ENCODE measurements around the gene FOXE3. TPM values are rescaled to one million over a fixed set of nuclear protein-coding genes. Genes with fewer than 3 reads are reported as not detected.

Gene FOXE3
- total RNA-seq, 1 experiment from 2014 or later, result 0.20 TPM

DNA sequence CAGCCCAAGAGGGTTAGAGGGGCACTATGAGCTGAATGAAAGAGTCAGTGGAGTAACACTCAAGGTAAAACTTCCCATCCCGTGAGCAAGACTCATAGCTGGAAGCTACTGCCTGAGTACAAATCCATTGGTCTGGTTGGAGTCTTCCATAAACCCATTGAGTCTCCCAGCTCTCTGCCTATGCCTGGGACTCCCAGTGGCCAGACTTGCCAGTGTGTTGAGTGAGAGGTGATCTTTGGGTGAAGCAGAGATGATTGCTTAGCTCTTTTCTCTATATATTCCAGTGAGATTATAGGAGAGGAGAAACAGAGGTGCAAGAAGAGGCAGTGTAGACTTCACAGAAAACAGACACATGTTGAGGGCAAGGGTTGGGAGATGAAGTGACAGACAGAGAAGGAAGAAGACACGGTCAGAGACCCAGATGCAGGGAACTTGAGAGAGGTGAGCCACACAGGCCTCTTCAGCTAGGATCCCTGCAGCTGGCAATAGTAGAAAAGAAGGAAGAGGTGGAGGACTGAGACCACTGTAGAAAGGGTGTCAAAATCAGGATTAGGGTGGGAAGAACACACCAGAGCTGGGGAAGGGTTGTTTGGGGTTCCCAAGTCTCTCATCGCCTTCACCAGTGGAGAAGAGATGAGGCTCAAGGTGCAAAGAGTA lies 25.5 kb downstream of the FOXE3 start:
- peaks cover 7% of the 10 kb centered on the region for H3K79me2 ChIP-seq (ENCODE audit: insufficient read depth, low read length)
- intact Hi-C loops (cut with micrococcal nuclease), result no loop called here
- ChIA-PET RAD21 (ENCODE audit: low non-redundant PET in 1 of 2, low total read pairs in 2 of 2, uncharacterized antibody in 2 of 2, unreplicated experiment in 2 of 2) (interaction anchor here in 1 of 2 experiments (0.7 kb wide), 1 partner anchor 135 kb away, joined by 4 read pairs; no protein-coding TSS in a partner anchor), POLR2A (no interaction called here), CTCF (interaction anchor here (1.1 kb wide), 1 partner anchor 9 kb away, joined by 3 read pairs; no protein-coding TSS in a partner anchor)
- H3K9ac ChIP-seq (ENCODE audit: low read length), result no peak overlapping the region
- H3K4me1 ChIP-seq (ENCODE audit: control insufficient read depth in 1 of 2, insufficient read depth in 2 of 2, low read length in 2 of 2), result no peaks in the 10 kb centered on the region
- no TSS peak for BruUV-seq (replicated peaks)
- H3K4me3 ChIP-seq (replicated peaks in 1 of 2; ENCODE audit: low read depth in 1 of 2, low read length in 2 of 2), result no peak overlapping the region
- TF ChIP-seq EZH2 (IDR thresholded peaks at IDR 0.05) (no peak), JUND (IDR thresholded peaks at IDR 0.05) (no peak), CBX3 (IDR thresholded peaks at IDR 0.05; ENCODE audit: low read depth) (no peak), FOSL1 (IDR thresholded peaks at IDR 0.05; ENCODE audit: low read depth) (no peak)
- no peak overlapping the region for H3K4me2 ChIP-seq (ENCODE audit: low read length)
- no peak overlapping the region for H2AFZ ChIP-seq (ENCODE audit: low read depth, low read length, poor library complexity, severe bottlenecking)
- H3K36me3 ChIP-seq (ENCODE audit: control insufficient read depth in 1 of 2, insufficient read depth in 2 of 2, low read length in 2 of 2), result no peaks in the 10 kb centered on the region
- no peak for DNase-seq (ENCODE audit: low read depth, low spot score)
- H3K9me2 ChIP-seq (ENCODE audit: insufficient read depth), result no peaks in the 10 kb centered on the region
- peaks cover 2% of the 10 kb centered on the region; the same call in 1 of the 2 replicates for H3K27me3 ChIP-seq (ENCODE audit: insufficient read depth, low read length)
- H3K27ac ChIP-seq (ENCODE audit: low read depth, low read length), result no peak overlapping the region
- H4K20me1 ChIP-seq (ENCODE audit: insufficient read depth), result no peaks in the 10 kb centered on the region
- no peaks in the 10 kb centered on the region for H3K9me3 ChIP-seq (ENCODE audit: control insufficient read depth in 1 of 2, insufficient read depth in 1 of 2, low read depth in 1 of 2, low read length in 2 of 2)
- no peak for ATAC-seq

DNA sequence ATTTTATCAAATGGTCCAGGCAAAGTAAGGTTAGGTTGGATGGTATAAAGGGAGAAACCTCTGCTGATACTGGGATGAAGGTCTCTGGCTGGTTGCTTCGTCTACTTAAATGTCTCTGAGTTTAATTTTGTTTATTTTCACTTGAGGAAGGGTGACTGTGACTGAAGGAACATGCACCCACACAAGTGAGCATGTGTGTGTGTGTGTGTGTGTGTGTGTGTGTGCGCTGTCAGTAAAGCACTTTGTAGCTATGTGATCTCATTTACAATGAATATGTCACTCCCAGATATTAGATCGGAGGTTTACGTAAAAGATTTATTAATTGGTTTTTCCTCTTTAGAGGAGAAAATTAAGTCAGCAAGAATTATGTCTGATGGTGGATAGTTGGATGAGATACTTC lies 26.1 kb downstream of the FOXE3 start:
- Histone ChIP-seq H3K79me2 (ENCODE audit: insufficient read depth, low read length) (peaks cover under 1% of the 10 kb centered on the region; the same call in 1 of the 2 replicates), H3K9me3 (ENCODE audit: control insufficient read depth in 1 of 2, insufficient read depth in 1 of 2, low read depth in 1 of 2, low read length in 2 of 2) (no peaks in the 10 kb centered on the region), H3K4me2 (ENCODE audit: low read length) (no peak overlapping the region), H3K4me1 (ENCODE audit: control insufficient read depth in 1 of 2, insufficient read depth in 2 of 2, low read length in 2 of 2) (no peaks in the 10 kb centered on the region), H3K4me3 (replicated peaks in 1 of 2; ENCODE audit: low read depth in 1 of 2, low read length in 2 of 2) (no peak overlapping the region), H2AFZ (ENCODE audit: low read depth, low read length, poor library complexity, severe bottlenecking) (no peak overlapping the region), H3K9ac (ENCODE audit: low read length) (no peak overlapping the region), H3K9me2 (ENCODE audit: insufficient read depth) (no peaks in the 10 kb centered on the region), H3K36me3 (ENCODE audit: control insufficient read depth in 1 of 2, insufficient read depth in 2 of 2, low read length in 2 of 2) (no peaks in the 10 kb centered on the region), H4K20me1 (ENCODE audit: insufficient read depth) (no peaks in the 10 kb centered on the region), H3K27me3 (ENCODE audit: insufficient read depth, low read length) (peaks cover 8% of the 10 kb centered on the region; the same call in 1 of the 2 replicates), H3K27ac (ENCODE audit: low read depth, low read length) (no peak overlapping the region)
- no TSS peak for BruUV-seq (replicated peaks)
- ChIA-PET RAD21 (ENCODE audit: low non-redundant PET in 1 of 2, low total read pairs in 2 of 2, uncharacterized antibody in 2 of 2, unreplicated experiment in 2 of 2) (no interaction called here), POLR2A (no interaction called here), CTCF (no interaction called here)
- intact Hi-C loops (cut with micrococcal nuclease), result no loop called here
- TF ChIP-seq SIN3A (IDR thresholded peaks at IDR 0.05; ENCODE audit: low read depth) (no peak), EGR1 (IDR thresholded peaks at IDR 0.05; ENCODE audit: low read depth) (no peak), CEBPB (IDR thresholded peaks at IDR 0.05; ENCODE audit: low read depth) (no peak), SP1 (IDR thresholded peaks at IDR 0.05; ENCODE audit: low read depth) (no peak), ZNF274 (IDR thresholded peaks at IDR 0.05; ENCODE audit: low read depth, low read length) (no peak), RAD21 (IDR thresholded peaks at IDR 0.05; ENCODE audit: low read depth) (no peak), POLR2AphosphoS5 (IDR thresholded peaks at IDR 0.05; ENCODE audit: low read depth, low read length) (no peak), MAX (IDR thresholded peaks at IDR 0.05) (no peak), EZH2phosphoT487 (IDR thresholded peaks at IDR 0.05; ENCODE audit: borderline replicate concordance) (no peak)
- TF ChIP-seq, protein P1, sequence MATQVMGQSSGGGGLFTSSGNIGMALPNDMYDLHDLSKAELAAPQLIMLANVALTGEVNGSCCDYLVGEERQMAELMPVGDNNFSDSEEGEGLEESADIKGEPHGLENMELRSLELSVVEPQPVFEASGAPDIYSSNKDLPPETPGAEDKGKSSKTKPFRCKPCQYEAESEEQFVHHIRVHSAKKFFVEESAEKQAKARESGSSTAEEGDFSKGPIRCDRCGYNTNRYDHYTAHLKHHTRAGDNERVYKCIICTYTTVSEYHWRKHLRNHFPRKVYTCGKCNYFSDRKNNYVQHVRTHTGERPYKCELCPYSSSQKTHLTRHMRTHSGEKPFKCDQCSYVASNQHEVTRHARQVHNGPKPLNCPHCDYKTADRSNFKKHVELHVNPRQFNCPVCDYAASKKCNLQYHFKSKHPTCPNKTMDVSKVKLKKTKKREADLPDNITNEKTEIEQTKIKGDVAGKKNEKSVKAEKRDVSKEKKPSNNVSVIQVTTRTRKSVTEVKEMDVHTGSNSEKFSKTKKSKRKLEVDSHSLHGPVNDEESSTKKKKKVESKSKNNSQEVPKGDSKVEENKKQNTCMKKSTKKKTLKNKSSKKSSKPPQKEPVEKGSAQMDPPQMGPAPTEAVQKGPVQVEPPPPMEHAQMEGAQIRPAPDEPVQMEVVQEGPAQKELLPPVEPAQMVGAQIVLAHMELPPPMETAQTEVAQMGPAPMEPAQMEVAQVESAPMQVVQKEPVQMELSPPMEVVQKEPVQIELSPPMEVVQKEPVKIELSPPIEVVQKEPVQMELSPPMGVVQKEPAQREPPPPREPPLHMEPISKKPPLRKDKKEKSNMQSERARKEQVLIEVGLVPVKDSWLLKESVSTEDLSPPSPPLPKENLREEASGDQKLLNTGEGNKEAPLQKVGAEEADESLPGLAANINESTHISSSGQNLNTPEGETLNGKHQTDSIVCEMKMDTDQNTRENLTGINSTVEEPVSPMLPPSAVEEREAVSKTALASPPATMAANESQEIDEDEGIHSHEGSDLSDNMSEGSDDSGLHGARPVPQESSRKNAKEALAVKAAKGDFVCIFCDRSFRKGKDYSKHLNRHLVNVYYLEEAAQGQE (IDR thresholded peaks at IDR 0.05; ENCODE audit: low read depth), result no peak
- ATAC-seq (no peak), DNase-seq (ENCODE audit: low read depth, low spot score) (no peak)

Measured in HCT116 (cell line).